Measurements from ENCODE around the gene GALNT16.

Gene GALNT16

DNA sequence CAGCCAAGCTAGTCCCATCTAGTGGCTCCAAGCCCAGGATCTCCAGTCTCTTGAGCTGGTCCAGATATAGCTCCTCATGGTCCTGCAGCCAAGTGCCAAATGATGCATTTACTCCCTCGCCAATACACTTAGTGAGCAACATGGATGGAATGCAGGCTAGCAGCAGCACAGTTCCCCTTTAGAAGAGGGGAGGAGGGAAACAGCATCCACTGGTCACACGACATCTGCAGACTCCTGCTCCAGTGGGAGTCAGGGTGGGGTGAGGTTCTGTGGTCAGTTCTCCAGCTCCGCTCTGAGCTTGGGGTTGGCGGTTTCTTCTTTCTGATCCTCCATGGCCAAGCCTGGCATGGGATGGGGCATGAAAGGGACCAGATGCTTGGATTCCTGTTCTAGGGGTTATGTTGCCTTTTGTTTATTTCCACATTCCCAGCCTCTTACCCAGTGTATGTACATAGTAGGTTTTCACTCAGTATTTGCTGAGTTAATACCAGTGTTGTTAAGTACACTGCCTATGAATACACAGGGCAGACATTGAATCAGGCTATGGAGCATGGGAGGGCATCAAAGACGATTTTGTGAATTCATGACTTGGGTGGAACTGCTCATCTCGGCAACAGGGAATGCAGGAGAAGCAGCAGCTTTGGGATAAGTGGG is 57.3 kb downstream of the GALNT16 start:
- no peak for DNase-seq (ENCODE audit: low read depth)

DNA sequence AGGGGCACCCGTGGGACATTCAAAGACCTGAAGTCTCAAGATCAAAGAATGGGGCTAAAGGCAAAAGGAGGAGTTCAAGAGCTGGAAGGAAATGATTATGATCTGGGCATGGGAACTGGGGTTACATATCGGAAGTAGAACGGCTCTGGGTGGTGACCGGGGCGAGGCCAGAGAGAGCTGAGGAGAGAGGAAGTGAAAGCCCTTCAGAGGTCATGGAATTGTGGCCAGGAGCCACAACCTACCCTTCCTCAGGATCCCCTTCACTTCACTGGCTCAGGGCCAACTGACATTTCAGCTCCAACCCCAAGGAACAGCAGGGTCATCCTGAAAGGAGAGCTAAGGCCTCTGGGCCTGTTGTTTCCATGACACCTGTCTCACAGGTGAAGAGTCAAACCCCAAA is 57.8 kb downstream of the GALNT16 start:
- DNase-seq (ENCODE audit: low read depth), result no peak

- no peak for DNase-seq (ENCODE audit: low read depth)
These were observed 58.3 kb downstream of the GALNT16 start for GRCh38 chr14:69318241-69318640.

DNA sequence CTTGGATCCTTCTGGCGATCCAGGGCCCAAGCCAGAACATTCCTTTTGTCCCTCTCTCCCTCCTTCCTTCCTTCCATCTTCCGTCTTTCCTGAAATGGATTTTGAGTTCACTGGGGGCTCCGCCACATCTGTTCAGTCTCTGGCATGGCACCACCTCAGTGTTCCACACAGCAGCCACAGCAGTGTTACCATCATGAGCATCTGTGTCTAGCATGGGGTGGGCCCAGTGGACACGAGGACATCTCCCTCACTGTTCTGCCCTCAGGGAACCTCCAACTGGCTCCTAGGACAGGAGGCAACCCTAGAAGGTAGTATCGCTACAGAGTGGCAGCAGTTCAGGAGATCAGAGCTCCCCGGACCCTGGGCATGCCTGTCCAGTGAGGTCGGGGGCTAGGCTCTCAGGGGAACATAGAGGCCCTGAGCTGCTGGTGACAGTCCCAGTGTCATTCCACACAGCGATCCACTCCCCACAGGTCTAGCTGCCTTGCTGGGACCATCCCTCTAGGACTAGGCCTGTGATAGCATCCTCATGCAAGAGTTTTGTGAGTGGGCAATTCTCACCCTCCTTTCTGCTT is 59.0 kb downstream of the GALNT16 start:
- DNase-seq (ENCODE audit: low read depth), result no peak

- DNase-seq (ENCODE audit: low read depth), result no peak
These were observed 60.0 kb downstream of the GALNT16 start for GRCh38 chr14:69319911-69320310.

GRCh38 chr14:69320581-69321365 is 60.8 kb downstream of the GALNT16 start:
- no peak for DNase-seq (ENCODE audit: low read depth)

DNA sequence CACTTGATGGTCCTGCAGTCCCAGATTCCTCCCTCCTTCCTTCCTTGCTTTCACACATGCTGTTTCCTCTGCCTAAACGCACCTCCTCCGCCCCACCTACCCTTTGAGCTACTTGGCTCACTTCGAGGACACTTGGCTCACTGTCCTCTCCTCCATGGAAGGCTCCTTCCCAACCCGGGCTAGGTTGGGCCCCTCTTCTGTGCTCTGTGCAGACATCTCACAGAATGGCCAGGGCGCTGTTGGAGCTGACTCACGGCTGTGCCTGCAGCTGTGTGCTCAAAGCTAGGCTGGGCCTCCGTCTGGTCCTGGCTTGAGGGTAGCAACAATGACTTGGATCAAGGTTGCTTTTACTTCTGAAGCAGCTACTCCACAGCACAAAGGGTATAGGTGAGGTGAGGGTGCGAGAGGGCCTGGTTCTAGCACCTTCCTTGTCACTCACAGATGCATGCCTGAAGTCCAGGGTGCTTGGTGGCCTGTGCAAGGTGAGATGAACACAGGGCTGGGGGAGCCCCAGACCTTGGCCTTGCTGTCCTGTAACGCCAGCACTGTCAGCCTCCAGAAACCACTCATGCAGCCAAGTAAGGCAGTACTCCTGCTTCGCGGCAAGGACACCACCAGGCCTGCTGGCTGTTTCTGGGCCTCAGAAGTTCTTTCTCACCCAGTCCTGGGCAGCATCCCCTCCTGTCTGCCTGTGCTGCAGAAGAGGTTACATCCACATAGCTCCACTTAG is 61.8 kb downstream of the GALNT16 start:
- DNase-seq (ENCODE audit: low read depth), result no peak

GRCh38 chr14:69323266-69323998 is 63.5 kb downstream of the GALNT16 start:
- no peak for DNase-seq (ENCODE audit: low read depth)

- no peak for DNase-seq (ENCODE audit: low read depth)
These were observed 64.0 kb downstream of the GALNT16 start for GRCh38 chr14:69323999-69324282.

DNA sequence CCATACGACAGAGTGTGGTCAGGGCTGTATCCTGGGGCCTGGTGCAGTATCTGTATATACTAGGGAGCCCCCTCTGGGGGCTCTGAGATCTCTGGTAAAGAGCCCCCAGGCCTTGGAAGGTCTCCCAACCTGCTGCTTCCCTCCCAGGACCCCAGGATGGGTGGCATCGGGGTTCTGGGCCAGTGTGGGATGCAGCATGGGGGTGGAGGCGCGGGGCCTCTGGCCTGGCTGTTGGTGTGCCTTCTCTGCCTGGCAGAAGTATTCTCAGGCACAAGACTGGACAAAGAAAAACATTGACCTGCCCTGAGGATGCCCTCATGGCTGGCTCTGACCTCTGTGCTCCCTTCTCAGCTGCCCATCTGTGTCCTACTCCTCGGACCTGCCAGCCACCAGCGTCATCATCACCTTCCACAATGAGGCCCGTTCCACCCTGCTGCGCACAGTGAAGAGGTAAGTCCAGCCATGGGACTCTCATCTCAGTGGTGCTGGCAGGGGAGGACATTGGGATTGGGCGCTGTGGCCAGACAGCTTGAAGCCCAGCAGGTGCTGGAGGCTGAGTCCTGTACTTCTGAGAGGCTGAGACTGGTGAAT is 64.5 kb downstream of the GALNT16 start:
- no peak for DNase-seq (ENCODE audit: low read depth)

GRCh38 chr14:69325086-69325485 is 65.1 kb downstream of the GALNT16 start:
- DNase-seq (ENCODE audit: low read depth), result no peak

DNA sequence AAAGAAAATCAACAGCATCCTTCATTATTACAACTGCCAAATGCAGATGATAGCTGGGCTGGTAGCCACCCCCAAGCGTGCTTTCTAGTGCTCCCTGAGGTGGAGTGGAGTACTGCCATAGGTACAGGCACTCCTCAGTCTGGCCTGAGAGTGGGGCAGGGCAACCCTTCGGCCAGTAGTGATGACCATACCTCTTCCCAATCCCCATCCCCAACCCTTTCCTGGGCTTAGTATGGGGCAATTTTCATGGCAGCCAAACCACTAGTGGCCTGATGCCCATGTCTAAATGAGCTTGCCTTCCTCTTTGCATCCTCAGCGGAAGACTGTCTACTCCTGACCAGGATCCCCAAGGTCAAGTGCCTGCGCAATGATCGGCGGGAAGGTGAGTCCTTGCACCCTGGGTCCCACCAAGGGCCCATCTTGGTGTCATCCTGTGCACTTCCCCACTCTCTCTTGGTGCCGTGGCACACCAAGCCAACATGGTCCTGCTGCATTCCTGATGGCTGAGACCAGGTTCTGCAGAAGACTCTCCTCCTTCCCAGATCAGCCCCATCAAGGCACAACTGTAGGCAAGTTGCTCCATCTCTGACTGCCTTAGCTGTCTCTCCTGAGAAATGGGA is 65.8 kb downstream of the GALNT16 start:
- DNase-seq (ENCODE audit: low read depth), result no peak

DNA sequence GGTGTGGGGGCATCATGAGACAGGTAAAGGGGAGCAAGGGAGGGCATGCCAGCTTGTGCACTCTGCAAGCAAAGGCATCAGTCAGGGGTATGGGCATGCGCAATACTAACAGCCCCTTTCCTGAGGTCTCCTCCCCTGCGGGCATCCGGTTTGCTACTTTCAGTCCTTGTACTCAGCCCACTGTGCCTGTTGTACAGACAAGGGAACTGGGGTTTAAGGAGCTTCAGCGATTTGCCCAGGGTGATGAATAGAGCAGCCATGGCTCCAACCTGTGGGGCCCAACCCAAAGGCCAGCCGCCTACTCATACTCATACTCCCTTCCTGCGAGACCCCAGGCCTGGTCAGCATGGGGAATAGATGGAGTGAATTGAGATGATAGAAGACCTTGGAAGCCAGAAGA is 66.7 kb downstream of the GALNT16 start:
- no peak for DNase-seq (ENCODE audit: low read depth)

DNA sequence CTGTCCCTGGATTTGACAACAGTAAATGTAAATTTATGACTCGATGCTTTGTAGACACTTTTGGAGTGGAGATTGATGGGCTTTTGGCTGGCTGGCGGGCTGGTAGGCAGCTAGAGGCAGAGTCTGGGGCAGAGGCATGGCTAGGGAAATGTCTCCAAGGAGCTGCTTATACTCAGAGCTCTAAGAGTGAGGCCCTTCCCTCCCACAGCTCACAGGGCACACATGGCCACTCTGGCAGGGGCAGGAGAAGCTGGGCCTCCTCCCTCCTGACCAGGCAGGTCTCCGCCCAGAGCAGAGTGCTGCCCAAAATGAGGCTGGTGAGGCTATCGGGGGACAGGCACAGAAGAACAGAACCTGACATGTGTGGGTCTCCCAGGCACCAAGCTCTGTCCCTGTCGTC is 67.5 kb downstream of the GALNT16 start:
- no peak for DNase-seq (ENCODE audit: low read depth)

- no peak for DNase-seq (ENCODE audit: low read depth)
These were observed 68.4 kb downstream of the GALNT16 start for GRCh38 chr14:69328317-69328716.

DNA sequence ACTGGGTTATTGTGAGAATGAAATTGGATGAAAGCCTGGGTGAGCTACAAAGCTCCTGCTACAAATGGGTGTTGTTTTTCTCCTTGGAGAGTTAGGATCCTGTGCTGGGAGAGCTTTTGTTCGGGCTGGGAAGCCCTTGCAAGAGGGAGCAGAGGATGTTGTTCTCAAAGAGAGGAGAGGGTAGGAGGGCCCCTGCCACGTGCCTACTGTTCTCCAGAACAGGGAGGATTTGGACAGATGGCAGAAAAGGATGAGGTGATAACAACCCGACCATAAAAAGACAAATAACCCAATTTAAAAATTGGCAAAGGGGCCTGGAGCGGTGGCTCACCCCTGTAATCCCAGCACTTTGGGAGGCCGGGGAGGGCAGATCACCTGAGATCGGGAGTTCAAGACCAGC is 68.8 kb downstream of the GALNT16 start:
- no peak for DNase-seq (ENCODE audit: low read depth)

DNA sequence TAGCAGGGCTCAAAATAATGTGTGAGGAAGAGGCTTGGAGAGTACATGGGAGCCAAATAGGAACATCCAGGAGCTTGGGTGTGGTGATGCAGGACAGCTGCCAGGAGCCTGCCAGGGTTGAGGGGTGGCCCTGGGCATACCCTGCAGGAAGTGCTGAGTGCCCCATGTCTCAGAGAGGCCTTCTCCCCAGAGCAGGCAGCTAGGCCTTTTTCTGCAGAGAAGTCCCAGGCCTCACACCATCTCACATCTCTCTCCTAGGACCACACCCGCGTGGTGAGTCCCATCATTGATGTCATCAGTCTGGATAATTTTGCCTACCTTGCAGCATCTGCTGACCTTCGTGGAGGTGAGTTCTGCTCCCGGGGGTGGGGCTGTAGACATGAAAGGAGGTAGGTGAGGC is 71.2 kb downstream of the GALNT16 start:
- DNase-seq (ENCODE audit: low read depth), result no peak

DNA sequence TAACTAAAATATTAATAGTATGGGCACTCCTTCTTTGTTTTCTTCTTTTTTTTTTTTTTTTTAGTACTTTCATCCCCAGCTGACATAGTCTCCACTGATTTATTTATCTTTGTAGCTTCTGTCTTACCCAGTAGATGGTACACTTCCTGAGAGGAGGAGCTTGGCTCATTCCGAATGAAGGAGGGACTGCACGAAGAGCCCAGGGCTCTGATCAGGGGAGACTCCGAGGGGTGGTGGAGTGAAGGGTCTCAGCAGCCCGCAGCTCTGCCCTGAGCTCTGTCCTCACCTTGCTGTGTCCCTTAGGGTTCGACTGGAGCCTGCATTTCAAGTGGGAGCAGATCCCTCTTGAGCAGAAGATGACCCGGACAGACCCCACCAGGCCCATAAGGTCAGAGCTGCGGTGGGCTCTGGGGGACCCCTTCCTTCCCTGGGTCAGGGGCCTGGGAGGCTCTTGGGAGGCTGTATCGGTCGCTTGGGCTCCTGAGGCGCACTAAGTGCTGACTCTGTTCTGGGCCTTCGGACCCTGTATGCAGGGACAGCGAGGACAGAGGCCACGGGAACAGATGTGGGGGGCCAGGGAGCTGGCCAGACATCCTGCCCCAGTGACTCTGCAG is 72.9 kb downstream of the GALNT16 start:
- no peak for DNase-seq (ENCODE audit: low read depth)

DNA sequence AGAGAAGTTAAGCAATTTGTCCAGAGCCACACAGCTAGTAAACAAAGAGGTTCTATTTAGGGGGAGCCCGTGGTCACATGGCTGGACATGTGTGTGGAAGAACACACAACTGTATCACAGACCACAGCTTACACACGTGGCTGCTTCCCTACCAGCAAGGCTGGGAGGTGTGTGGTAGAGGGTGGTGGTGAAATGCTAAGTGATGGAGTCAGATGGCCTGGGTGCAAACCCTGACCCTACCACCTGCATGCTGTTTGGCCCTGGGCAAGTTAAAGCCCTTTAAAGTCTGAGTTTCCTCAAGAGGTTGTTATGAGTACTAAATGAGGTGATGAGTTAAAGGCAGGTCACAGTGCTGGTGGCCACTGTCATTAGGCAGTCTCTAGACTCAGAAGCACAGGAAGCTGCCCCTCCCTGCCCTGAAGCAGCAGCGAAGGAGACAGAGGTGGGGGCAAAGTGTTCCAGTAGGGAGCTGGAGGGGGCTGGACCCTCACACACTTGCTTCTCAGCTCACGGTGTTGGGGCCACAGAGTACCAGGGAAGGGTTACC is 73.9 kb downstream of the GALNT16 start:
- no peak for DNase-seq (ENCODE audit: low read depth)

GRCh38 chr14:69334576-69334975 is 74.6 kb downstream of the GALNT16 start:
- DNase-seq (ENCODE audit: low read depth), result no peak

DNA sequence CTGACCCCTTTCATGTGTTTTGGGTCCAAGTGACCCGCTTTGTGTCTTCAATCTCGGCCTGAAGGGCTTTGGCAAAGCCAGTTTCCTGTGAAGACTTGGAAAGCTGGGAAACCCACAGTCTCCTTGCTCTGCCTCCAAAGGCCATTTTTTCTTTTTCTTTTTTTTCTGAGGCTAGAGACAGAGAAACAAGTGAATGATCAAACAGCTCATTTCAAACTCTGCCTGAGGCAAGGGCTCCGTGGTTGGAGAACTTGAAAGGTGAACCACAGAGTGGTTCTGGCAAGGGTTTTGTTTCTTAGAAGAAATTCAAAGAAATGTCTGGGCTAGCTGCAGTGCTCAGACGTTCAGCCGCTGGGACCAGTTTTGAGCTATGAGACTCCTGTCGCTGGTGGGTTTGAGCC is 75.4 kb downstream of the GALNT16 start:
- no peak for DNase-seq (ENCODE audit: low read depth)
